Keratinocyte (primary cell): Measurements from ENCODE around the gene ADAMTS9. TPM values are rescaled to one million over a fixed set of nuclear protein-coding genes. Genes with fewer than 3 reads are reported as not detected.

Source experiments
- DNase-seq: peaks from one replicate; pipeline ENCODE4 v3.0.0-alpha.2; 2011; ENCODE audit warnings: low read depth, missing footprints, low spot score
- FAIRE-seq: peaks from 2 replicates; lab custom pipeline; 2011; peaks lifted over from hg19 to GRCh38; lab: Jason Lieb, UNC
- H2AFZ ChIP-seq: 2 replicates; pipeline ENCODE4 v1.6.0; 2012; ENCODE audit warnings: low read length, control low read depth, inconsistent platforms; ENCODE audit not compliant: control insufficient read depth
- H3K27ac ChIP-seq: 2 replicates; pipeline ENCODE4 v1.5.1; 2011; ENCODE audit warnings: low read length; ENCODE audit not compliant: control insufficient read depth, insufficient read depth
- H3K27me3 ChIP-seq: 3 replicates; pipeline ENCODE4 v1.6.0; 2011; ENCODE audit warnings: low read length; ENCODE audit not compliant: control insufficient read depth, insufficient read depth; ENCODE audit errors: extremely low read depth
- H3K36me3 ChIP-seq, 2 experiments: 2 replicates in 1 of 2; 3 replicates in 1 of 2; pipeline ENCODE4 v1.5.1; 2011; ENCODE audit warnings: low read length in 2 of 2, mild to moderate bottlenecking in 1 of 2; ENCODE audit not compliant: control insufficient read depth in 2 of 2, insufficient read depth in 2 of 2; ENCODE audit errors: extremely low read depth in 1 of 2
- H3K4me1 ChIP-seq: 3 replicates; pipeline ENCODE4 v1.5.1; 2011; ENCODE audit warnings: low read length; ENCODE audit not compliant: control insufficient read depth, insufficient read depth; ENCODE audit errors: extremely low read depth
- H3K4me2 ChIP-seq: 3 replicates; pipeline ENCODE4 v1.6.0; 2011; ENCODE audit warnings: low read depth, low read length; ENCODE audit not compliant: control insufficient read depth, insufficient read depth; ENCODE audit errors: extremely low read depth
- H3K4me3 ChIP-seq, 3 experiments: fragments of 200-600 bp in 1 of 3; sonication (generic) in 1 of 3; 2 replicates in 2 of 3; 3 replicates in 1 of 3; pipeline ENCODE4 v1.5.1; 2011 to 2016; ENCODE audit warnings: low read length in 3 of 3, mild to moderate bottlenecking in 3 of 3, control low read depth in 2 of 3, inconsistent platforms in 1 of 3, low read depth in 1 of 3, mixed read lengths in 1 of 3, mixed run types in 1 of 3, moderate library complexity in 1 of 3; ENCODE audit not compliant: control insufficient read depth in 2 of 3, insufficient read depth in 2 of 3; ENCODE audit errors: extremely low read depth in 1 of 3
- H3K79me2 ChIP-seq: 2 replicates; pipeline ENCODE4 v1.6.0; 2012; ENCODE audit warnings: low read length; ENCODE audit not compliant: control insufficient read depth, insufficient read depth
- H3K9ac ChIP-seq: 3 replicates; pipeline ENCODE4 v1.6.0; 2011; ENCODE audit warnings: low read length; ENCODE audit not compliant: control insufficient read depth, insufficient read depth; ENCODE audit errors: extremely low read depth
- H3K9me1 ChIP-seq: 3 replicates; pipeline ENCODE4 v1.6.0; 2011; ENCODE audit warnings: low read length; ENCODE audit not compliant: control insufficient read depth, insufficient read depth; ENCODE audit errors: extremely low read depth
- H3K9me3 ChIP-seq: 2 replicates; pipeline ENCODE4 v1.5.1; 2012; ENCODE audit warnings: low read depth, low read length; ENCODE audit not compliant: control insufficient read depth
- H4K20me1 ChIP-seq: 3 replicates; pipeline ENCODE4 v1.6.0; 2011; ENCODE audit warnings: low read length; ENCODE audit not compliant: control insufficient read depth, insufficient read depth; ENCODE audit errors: extremely low read depth
- EZH2 ChIP-seq: IDR thresholded peaks from one replicate; pipeline ENCODE4 v1.6.1; 2012; ENCODE audit warnings: inconsistent platforms, mild to moderate bottlenecking, low read length, moderate library complexity
- dilution Hi-C: fragments of 300-500 bp; cut with MboI; formaldehyde crosslinking; loops from one replicate; pipeline ENCODE4 v1.7.0; 2020; ENCODE audit warnings: low sequenced_read_pairs; ENCODE audit not compliant: extremely low pct_ligation_motif_present
- polyA plus RNA-seq, 5 experiments: library from polyadenylated mRNA; depleted of rRNA in 3 of 5; stranded (reverse) in 3 of 5; stranded (forward) in 1 of 5; unstranded in 1 of 5; fragments of >200 nt; gene quantifications; 1 replicate in 1 of 5; 2 replicates in 3 of 5; 3 replicates in 1 of 5; pipeline versions ENCODE4 v1.2.1 to v1.2.3, GENCODE V29; 2011 to 2012; ENCODE audit warnings: missing spikeins in 2 of 5, low read depth in 1 of 5, low replicate concordance in 1 of 5
- TF ChIP-seq, protein P1 (sequence below), 3 experiments: IDR thresholded peaks in 1 of 3; conservative IDR thresholded peaks in 1 of 3; optimal IDR thresholded peaks in 1 of 3; 2 replicates in 2 of 3; 3 replicates in 1 of 3; pipeline versions ENCODE3 to v1.5.1; 2011; ENCODE audit warnings: low read length in 3 of 3, mild to moderate bottlenecking in 3 of 3, moderate library complexity in 2 of 3, control low read depth in 1 of 3, inconsistent platforms in 1 of 3; ENCODE audit not compliant: insufficient read depth in 2 of 3; ENCODE audit errors: extremely low read depth in 1 of 3

ADAMTS9 gene
- polyA plus RNA-seq, 1 donor (not counting 4 experiments of a cell fraction or from before 2014, with no cell fraction given): 0.43 TPM

DNA sequence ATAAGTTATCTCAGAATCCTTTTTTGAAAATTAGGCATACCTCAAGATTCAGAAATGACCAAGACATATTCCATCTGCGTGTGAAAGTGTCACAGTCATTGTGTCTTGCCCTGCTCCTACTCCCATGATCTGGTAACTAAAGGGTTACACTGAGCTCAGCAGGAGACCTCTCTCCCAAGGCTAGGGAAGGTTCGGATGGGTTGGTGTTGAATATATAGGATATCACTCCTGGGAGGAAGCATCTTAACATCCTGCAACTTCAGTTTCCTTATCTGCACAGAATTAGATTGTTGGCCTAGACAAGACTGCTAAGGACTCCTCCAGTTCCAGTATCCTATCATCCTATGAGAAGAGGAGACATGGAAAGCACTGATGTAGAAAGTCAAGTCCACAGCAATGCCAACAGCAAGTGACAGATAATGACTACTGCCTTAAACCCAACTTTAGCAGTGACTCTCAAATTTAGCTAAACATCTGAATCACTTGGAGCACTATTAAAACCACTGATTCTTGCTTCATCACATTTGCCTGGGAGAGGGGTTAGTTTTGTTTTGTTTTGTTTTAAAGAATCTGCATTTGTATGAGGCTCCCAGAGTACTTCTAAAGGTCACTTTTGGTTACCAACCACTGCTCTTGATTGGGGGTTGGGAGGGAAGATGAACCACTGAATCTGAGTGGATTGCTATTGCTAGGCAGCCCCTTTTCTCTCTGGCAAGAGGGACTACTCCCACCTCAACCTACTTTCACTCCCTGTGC lies 9.7 kb downstream of the ADAMTS9 start:
- H3K9me3 ChIP-seq: no peaks in the 10 kb centered on the region
- DNase-seq: no peak
- no peak overlapping the region for H2AFZ ChIP-seq
- no peak overlapping the region for H3K9ac ChIP-seq
- no peaks in the 10 kb centered on the region for H3K36me3 ChIP-seq
- no peaks in the 10 kb centered on the region for H4K20me1 ChIP-seq
- no peaks in the 10 kb centered on the region for H3K79me2 ChIP-seq
- dilution Hi-C loops: no loop called here
- no peaks in the 10 kb centered on the region for H3K27me3 ChIP-seq
- no peak overlapping the region for H3K4me2 ChIP-seq
- H3K9me1 ChIP-seq: no peaks in the 10 kb centered on the region
- TF ChIP-seq, protein P1, sequence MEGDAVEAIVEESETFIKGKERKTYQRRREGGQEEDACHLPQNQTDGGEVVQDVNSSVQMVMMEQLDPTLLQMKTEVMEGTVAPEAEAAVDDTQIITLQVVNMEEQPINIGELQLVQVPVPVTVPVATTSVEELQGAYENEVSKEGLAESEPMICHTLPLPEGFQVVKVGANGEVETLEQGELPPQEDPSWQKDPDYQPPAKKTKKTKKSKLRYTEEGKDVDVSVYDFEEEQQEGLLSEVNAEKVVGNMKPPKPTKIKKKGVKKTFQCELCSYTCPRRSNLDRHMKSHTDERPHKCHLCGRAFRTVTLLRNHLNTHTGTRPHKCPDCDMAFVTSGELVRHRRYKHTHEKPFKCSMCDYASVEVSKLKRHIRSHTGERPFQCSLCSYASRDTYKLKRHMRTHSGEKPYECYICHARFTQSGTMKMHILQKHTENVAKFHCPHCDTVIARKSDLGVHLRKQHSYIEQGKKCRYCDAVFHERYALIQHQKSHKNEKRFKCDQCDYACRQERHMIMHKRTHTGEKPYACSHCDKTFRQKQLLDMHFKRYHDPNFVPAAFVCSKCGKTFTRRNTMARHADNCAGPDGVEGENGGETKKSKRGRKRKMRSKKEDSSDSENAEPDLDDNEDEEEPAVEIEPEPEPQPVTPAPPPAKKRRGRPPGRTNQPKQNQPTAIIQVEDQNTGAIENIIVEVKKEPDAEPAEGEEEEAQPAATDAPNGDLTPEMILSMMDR (optimal IDR thresholded peaks at IDR 0.05 in 1 of 3, IDR thresholded peaks at IDR 0.05 in 1 of 3, conservative IDR thresholded peaks at IDR 0.05 in 1 of 3; ENCODE audit: extremely low read depth in 1 of 3, insufficient read depth in 2 of 3, low read length in 3 of 3): no peak
- no peak for TF ChIP-seq EZH2
- H3K4me1 ChIP-seq: no peaks in the 10 kb centered on the region
- FAIRE-seq: no peak
- no peak overlapping the region for H3K4me3 ChIP-seq
- H3K27ac ChIP-seq: no peak overlapping the region

DNA sequence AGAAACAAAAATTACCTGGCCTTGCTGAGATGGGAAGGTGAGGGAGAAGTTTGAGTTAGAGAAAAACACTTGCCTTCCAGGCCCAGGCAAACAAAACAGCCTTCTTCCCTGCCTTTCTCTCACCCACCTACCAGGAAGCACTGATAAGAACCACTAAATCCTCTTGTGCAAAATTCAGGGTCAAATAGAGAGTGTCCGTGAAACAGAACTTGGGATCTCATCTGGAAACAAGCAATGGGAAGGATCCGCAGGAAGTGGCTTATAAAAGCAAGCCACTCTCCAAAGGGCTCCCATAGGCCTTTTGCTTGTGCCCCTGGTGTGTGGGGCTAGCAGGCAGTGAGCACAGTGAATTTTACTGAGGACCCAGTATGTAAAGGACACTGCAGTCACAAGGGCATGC lies 11.0 kb downstream of the ADAMTS9 start:
- TF ChIP-seq EZH2: no peak
- TF ChIP-seq, protein P1 (optimal IDR thresholded peaks at IDR 0.05 in 1 of 3, IDR thresholded peaks at IDR 0.05 in 1 of 3, conservative IDR thresholded peaks at IDR 0.05 in 1 of 3; ENCODE audit: extremely low read depth in 1 of 3, insufficient read depth in 2 of 3, low read length in 3 of 3): no peak
- Histone ChIP-seq H4K20me1 (no peaks in the 10 kb centered on the region), H3K36me3 (no peaks in the 10 kb centered on the region), H3K27ac (no peak overlapping the region), H3K9me3 (no peaks in the 10 kb centered on the region), H3K4me3 (no peak overlapping the region), H3K79me2 (no peaks in the 10 kb centered on the region), H3K9me1 (no peaks in the 10 kb centered on the region), H2AFZ (no peak overlapping the region), H3K9ac (no peak overlapping the region), H3K4me1 (no peaks in the 10 kb centered on the region), H3K27me3 (no peaks in the 10 kb centered on the region), H3K4me2 (no peak overlapping the region)
- dilution Hi-C loops: no loop called here
- FAIRE-seq (no peak), DNase-seq (no peak)
